KOPT-K1 (cell line): ENCODE measurements around the gene OR1J2.
"Not testable (repeated sequence)": the region's sequence is repeated elsewhere in the genome, so short reads cannot be mapped to it uniquely, and the experiment has no call there.

ENCODE experiments used
- H3K27ac ChIP-seq: fragments of 200-600 bp; sonication (generic); 2 replicates; pipeline ENCODE4 v1.5.1; 2016; ENCODE audit warnings: antibody characterized with exemption, mild to moderate bottlenecking, low read depth, low read length; ENCODE audit not compliant: poor library complexity, severe bottlenecking
- H3K36me3 ChIP-seq: fragments of 200-600 bp; sonication (generic); 2 replicates; pipeline ENCODE4 v1.5.1; 2017; ENCODE audit warnings: antibody characterized with exemption, mild to moderate bottlenecking, low read length, moderate library complexity; ENCODE audit not compliant: insufficient read depth
- H3K9me3 ChIP-seq: fragments of 200-600 bp; sonication (generic); 2 replicates; pipeline ENCODE4 v1.5.1; 2017; ENCODE audit warnings: antibody characterized with exemption, low read length, mild to moderate bottlenecking; ENCODE audit not compliant: insufficient read depth, poor library complexity, severe bottlenecking

Gene OR1J2

GRCh38 chr9:122526602-122527001, 16.0 kb downstream of the OR1J2 start:
- no peaks in the 10 kb centered on the region for H3K9me3 ChIP-seq

GRCh38 chr9:122527193-122527592, 16.6 kb downstream of the OR1J2 start, which contains the start of gene OR1N1:
TSS of gene OR1N1 (minus strand) at chr9:122527293. CDS start at chr9:122527293, 0 bp downstream.
- Histone ChIP-seq H3K9me3 (no peaks in the 10 kb centered on the region), H3K27ac (no peak within 1 kb of the TSS), H3K36me3 (no peaks in the 10 kb centered on the region)

More at GRCh38 chr9:122526602-122527001, 16.0 kb downstream of the OR1J2 start:
- no peak overlapping the region for H3K27ac ChIP-seq
- no peaks in the 10 kb centered on the region for H3K36me3 ChIP-seq

- H3K36me3 ChIP-seq, H3K9me3 ChIP-seq, H3K27ac ChIP-seq: not testable (repeated sequence)
Measured at GRCh38 chr9:122531157-122531556, 20.6 kb downstream of the OR1J2 start.

GRCh38 chr9:122536134-122536533, 25.5 kb downstream of the OR1J2 start:
- Histone ChIP-seq H3K36me3 (no peaks in the 10 kb centered on the region), H3K27ac (no peak overlapping the region), H3K9me3 (no peaks in the 10 kb centered on the region)

- H3K36me3 ChIP-seq, H3K9me3 ChIP-seq, H3K27ac ChIP-seq: not testable (repeated sequence)
Measured at GRCh38 chr9:122537066-122537465, 26.5 kb downstream of the OR1J2 start.

GRCh38 chr9:122538757-122539156, 28.2 kb downstream of the OR1J2 start:
- H3K36me3 ChIP-seq = no peaks in the 10 kb centered on the region
- no peak overlapping the region for H3K27ac ChIP-seq

GRCh38 chr9:122546196-122546595, 35.6 kb downstream of the OR1J2 start:
- Histone ChIP-seq H3K36me3 (no peaks in the 10 kb centered on the region), H3K27ac (no peak overlapping the region), H3K9me3 (no peaks in the 10 kb centered on the region)

More at GRCh38 chr9:122538757-122539156, 28.2 kb downstream of the OR1J2 start:
- no peaks in the 10 kb centered on the region for H3K9me3 ChIP-seq

- Histone ChIP-seq H3K36me3 (no peaks in the 10 kb centered on the region), H3K9me3 (no peaks in the 10 kb centered on the region), H3K27ac (no peak overlapping the region)
Measured at GRCh38 chr9:122551371-122551770, 40.8 kb downstream of the OR1J2 start.

- Histone ChIP-seq H3K36me3 (no peaks in the 10 kb centered on the region), H3K27ac (no peak within 1 kb of the TSS), H3K9me3 (no peaks in the 10 kb centered on the region)
Measured at GRCh38 chr9:122552812-122553211, 42.2 kb downstream of the OR1J2 start, which contains the start of gene OR1N2. TSS of gene OR1N2 (plus strand) at chr9:122553112. CDS start at chr9:122553212, 100 bp downstream.
